NCI-H82 (cell line): ENCODE results near the gene EEFSEC.

Experiments used
- DNase-seq: peaks from one replicate; lab custom pipeline; 2025; lab: John Stamatoyannopoulos, UW

The EEFSEC gene

DNA sequence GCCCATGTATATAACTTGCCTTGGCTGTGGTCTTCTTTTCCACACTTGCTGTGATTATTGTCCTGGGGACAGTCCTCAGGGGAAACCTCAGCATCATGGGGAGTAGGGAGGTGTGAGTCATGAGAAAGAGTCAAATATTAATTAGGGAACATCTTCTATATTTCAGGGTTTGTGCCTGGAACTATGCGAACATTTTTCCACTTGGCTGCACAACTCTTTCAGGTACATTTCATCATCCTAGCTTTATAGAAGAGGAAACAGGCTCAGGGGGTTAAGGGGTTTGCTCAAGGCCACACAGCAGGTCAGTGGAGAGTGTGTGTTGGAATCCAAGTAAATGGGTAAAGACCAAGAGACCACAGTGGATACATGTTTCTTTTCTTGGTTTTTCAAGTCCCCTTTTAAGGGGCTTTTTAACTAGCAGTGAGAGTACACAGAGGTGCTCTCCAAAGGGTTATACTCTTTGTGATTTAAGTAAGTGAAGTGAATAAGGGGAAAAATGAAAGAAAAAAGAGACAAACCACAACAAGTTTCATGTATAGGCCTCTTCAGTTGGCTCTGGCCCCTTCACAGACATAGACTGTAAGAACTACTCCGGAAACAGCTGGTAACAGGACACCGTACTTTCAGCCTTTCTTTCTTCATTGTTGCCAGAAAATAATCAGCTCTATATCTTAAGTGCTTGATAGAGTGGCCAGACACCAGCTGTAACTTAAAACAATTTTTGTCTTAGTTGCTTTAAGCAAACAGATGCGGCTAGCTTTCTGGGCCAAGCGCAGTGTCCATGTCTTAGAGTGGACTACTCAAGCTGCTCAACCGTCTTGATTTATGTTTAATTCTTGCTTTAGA lies 64.6 kb downstream of the EEFSEC start:
- DNase-seq = no peak

DNA sequence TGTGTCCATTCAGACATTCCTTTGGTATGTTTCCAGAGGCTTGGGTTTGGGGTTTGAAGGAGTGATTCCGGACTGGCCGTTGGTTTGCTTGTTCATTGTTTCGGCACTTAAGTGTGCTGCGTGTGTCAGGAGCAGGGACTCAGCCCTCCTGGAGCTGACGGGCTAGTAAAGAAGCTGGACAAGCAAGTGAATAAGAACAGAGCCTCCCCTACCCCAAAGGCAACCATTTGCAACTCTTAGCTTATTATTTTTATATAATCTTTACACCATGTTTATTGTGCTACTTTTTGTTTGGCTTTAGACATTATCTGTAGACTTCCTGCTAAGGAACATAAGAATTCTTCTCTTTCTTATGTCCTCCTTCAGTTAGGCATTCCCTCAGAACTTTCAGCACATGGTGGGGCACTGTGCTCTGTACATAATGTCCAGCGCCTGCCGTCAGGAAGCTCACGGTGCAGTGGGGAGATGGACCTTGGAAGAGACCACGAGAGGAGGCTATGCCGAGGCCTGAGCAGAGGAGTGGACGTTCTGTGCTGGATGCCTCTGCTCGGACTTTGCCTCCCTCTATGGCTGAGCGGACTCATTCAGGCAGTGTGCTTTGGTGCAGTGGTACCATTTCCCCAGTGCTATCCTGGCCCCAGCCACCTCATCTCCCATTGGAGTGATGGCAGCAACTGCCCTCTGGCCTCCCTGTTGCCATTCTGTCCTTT lies 65.4 kb downstream of the EEFSEC start:
- no peak for DNase-seq

DNA sequence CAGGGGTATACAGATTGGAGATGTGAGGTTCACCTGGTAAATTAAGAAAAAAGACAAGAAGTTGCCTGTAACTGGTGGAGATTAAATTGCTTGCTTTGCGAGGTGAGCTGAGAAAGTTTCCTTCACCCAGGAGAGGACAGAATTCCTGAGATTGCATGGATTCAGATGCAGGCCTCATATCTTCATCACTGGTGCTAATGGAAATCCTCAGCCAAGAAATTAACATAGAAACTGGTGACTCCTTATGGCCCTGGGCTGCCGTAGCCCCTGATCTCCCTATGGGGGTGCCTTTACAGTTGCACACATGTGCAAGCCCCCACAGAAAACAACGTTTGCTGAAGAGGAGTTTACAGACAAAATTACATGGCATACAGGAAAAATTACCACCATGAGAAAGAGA lies 68.0 kb downstream of the EEFSEC start:
- no peak for DNase-seq

DNA sequence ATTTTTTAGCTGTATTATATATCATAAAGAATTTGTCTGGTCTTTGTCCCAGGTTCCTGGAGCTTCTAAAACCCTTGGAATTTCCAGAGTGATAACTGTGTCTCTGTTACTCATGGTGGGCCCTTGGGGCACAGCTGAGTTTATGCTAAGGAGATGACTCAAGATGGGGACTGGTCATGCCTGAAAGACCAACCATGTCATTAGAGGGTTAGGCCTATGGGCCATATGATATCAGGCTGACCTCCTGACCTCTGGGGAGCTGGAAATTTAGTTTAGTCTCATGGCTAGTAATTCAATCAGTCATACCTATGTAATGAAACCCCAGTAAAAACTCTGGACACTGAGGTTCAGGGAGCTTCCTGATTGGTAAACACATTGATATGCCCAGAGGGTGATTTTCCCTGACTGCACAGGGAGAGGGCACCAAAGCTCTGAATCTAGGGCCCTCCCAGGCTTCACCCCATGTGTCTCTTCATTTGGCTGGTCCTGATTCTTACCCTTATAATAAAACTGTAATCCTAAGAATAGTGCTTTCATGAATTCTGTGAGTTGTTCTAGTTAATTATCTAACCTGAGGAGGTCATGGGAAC lies 69.6 kb downstream of the EEFSEC start:
- no peak for DNase-seq

DNA sequence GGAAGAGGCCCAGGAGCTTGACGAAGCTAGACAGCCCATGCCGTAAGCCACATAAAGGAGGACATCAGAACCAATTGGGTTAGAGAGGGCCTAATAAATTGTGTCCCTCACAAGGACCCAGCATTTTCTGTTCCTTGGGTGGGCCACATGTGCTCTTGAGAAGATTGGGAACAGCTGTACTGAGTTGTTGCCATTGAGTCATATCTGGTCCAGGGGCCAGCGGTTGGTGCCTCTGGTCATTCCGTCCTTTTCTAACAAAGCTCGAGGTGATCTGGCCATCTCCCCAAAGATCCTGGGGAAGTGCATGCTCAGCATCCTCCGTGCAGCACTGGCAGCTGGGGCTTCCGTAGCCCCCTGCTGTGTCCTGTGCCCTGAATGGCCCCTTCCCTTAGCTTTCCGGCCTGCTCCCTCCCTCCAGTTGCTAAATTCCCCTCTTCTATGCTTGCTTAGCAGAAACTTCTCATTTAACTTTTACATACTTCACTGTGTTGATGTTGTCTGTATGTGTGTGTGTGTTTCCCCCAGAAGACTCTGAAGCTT lies 73.0 kb downstream of the EEFSEC start:
- DNase-seq = no peak

DNA sequence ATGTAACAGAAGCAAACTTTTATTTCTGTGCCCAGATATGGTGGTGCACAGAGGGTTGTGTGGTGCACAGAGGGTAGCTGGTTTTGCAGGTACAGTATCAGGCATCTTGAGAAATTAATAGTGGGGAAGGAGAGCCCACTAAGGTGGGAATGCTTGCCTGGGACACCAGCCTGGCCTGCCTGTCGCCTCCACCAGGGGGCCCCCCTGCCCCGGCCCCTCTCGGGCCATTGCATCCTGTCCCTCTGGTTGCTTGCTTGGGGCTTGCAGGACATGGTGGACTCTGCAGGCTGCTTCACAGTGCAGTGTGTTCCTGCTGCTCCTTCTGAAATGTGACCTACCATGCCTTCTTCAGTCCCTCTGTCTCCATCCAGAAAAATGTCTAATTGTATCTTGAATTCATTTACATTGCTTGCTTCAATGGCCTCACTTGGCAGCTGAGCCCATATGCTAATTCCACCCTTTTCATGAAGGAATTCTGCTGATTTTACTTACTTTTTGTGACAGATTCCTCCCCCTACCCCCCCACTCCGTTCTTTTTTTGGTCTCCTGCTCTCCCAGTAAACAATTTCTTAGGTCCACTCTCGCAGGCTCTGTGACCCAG lies 73.6 kb downstream of the EEFSEC start:
- peak; percentile 71 for DNase-seq

DNA sequence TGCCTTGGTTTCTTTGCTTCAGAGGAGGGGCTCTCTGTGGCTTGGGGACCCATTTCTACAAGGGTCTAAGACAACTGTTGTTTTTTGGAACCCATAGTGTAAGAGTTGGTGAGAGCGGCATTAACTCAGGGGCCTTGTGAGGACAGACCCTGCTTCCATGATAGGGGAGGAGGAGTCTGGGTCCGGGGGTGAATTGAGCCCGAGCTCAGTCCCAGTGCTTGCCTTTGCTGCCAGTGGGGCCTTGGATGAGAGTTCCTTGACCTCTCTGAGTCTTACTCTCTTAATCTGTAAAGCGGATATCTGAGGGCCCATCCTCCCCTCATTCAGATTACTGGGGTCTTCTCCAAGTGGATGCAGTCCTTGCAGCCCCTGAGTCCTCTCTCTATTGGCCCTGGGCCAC lies 74.2 kb downstream of the EEFSEC start:
- no peak for DNase-seq

DNA sequence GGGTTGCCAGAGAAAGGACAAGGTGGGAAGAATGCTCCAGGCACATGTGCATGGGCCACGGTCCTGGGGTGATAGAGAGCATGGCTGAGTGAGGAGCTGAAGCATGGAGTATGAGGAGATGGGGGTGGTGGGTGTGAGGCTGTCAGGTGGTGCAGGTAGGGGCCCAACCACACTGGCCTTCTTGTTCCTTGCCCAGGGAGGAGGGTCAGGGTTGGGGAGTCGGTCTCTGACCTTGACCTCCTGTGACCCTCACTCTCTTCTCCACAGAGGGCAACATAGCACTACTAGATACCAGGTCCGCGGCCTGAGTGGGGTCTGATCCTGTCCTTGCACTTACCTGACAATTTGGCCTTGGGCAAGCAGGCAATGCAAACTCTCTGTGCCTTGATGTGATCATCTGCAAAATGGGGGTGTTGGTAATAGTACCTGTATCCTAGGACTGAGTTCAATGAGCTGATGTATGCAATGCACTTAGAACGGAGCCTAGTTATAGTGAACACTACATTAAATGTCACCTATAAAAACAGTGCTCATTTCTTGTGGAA lies 75.2 kb downstream of the EEFSEC start:
- DNase-seq = no peak

DNA sequence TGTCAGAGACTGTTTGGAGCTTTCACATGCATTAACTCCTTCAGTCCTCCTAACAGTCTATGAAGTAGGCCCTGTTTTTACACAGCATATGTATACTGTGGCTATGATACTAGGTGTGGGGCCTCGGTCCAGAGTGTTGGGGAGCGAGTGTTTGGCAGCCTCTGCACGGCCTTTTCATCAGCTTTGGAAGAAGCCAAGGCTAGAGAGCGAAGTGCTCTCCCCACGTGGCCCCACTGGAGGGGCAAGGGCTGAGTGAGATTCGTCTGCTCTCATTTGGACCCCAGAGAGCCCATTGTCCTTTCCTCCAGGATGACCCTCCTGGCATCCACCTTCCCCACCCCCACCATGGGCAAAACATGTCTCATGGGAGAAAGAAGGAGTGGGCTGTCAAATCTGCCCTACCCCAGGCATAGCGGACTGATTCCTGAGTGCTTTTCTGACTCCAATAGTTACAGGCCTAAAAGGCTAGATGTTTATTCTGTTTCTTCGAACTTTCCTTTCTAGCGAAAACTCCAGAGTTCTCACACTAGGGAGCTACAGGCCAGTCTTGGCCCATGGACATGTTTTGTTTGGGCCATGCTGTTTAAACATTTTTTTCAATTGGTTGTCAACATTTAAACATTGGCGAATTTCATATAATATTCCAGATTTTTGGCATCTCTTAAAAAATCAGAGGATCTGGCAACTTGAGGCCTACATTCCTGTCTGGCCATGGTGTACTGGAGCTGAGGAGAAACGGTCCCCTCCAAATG lies 76.0 kb downstream of the EEFSEC start:
- no peak for DNase-seq

DNA sequence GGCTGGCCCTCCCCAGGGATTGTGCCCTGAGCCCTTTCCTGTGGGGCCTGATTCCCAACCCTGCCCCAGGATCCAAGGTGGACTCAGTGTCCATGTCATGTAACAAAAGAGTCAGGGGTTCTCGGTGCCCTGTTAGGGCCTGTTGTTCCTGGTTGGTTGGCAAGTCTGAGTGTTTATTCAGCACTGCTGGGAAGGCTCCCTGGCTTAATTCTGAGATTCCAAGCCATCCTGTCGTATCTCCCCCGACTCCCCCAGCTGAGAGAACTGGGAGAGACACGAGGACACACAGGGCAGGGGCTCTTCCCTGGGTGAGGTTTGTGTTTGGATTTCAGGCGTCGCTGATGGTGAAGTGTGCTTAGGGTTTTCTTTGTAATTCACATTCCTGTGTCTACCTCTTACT lies 78.3 kb downstream of the EEFSEC start:
- no peak for DNase-seq

DNA sequence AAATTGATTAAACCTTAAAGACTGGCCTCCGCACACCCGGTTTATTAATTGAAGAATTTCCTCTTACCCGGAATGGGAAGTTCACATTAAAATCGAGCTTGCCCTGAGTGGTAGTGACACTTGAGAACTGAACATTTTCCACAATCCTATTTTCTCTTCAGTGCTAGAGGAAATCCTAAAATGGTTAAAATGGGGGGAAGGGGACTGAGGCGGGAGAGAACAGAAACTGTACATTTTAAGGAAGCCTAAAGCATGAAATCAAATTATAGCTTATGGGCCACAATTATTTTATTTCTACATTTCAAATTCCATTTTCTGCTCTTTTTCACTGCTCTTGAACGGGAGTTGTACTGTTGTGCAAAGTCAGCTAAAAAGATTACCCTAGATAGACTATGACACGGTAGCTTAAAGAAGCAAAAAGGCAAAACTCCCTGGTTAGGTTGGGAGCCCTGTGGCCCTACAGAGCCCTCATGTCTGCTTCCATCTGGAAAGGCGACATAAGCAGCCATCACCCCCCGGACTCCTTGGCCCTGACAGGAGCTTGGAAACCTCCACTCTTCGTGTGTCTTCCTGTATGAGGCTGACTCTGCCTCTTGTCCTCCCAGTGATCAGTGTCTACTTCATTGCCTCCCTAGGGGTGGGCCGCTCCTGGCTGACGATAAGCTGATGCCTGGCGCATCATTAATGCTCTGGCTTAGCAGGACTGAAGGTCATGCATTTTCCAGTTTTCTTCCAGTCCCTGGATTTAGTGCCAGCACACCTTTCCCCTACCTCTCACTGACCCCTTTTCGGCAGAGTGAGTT lies 79.3 kb downstream of the EEFSEC start:
- peak; percentile 50 for DNase-seq

DNA sequence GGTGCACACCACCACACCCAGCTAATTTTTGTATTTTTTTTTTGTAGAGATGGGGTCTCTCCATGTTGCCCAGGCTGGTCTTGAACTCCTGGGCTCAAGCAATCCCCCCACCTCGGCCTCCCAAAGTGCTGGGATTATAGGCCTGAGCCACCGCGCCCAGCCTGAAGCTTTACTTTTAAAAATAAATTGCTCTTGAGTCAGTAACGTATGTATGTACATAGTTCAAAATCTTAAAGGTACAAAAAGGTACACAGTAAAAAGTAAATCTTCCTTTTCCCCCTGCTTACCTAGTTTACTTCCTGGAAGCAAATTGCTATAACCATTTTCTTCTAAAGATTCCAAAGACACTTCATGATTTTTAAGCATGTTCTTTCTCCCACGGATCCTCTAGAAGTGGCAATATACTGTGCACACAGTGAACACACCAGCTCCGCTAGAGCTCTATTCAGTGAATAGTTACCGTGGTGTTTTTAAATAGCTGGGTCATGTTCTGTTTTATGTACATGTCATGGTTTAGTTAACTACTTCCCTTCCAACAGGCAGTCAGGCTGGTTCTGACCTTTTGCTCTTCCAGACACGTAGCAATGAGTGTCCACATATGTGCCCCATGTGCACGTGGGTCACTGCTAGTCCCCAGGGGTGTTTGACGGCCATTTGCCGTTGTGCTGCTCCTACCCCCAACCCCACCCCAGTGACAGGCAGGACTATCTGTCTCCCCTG lies 82.1 kb downstream of the EEFSEC start:
- DNase-seq = no peak

DNA sequence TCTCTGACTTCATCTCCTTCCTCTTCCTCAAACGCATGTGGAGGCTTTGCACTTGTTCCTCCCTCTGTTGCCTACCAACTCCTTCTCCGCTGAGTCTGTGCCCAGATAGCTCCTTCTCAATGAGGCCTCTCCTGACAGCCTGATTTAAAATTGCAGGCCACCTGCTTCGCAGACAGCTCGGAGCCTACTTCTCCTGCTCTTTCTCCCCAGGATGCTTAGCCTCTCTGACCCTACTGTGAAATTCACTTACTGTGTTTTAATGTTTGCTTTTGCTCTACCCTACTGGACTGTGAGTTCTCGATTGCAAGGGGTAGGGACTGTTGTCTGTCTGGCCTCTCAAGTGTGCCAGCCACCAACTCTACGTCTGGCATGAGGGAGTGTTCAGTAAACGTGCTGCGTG lies 83.4 kb downstream of the EEFSEC start:
- DNase-seq = peak; percentile 43

DNA sequence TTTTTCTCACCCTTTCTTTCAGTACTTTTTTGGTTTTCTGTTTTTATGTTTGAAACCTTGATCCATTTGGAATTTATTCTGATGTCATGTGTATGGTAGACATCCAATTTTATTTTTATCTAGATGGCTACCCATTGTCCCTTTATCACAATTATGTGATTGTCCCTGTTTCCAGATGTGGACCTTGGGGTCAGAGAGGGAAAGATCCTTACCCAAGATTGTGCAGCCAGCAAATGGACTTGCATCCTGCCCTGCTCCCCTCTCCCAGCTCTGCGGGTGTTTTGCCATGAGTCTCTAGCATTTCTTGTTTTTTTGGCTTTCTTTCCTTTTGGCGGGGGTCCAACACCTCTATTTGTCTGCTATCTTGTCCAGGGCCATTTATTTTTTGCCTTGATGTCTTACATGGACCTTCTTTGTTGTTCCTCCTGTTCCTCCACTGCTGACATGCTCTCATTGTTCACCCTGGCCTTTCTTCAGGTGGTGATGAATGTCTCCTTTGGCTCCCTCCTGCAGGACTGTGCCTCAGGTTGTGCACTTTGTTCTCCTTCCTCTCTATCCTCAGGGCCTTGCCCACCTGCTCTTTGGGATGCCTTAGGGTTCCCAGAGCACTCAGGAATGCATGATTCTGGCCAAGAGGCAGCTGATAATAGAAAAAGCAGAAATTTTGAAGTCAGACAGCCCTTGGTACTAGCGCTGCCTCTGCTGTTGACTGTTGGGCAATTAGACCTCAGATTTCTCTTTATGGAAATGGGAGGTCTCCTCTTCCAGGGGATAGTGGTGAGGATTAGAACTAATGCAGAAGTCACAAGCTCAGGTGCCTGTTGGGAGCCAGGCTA lies 84.3 kb downstream of the EEFSEC start:
- DNase-seq = no peak

DNA sequence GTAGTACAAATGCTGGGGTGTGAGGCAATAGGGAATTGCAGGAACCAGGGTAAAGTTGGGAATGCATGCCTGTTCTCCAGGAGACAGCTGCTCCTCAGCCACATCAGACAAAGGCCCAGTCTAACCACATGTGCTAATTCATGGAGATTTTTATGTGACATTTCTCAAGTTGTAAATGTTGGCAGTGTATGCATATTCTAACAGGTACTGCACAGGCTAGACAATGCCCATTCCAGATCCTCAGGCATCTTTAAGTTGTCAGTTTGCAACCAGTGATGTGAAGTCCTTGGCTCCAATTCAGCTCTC lies 84.9 kb downstream of the EEFSEC start:
- DNase-seq = no peak

DNA sequence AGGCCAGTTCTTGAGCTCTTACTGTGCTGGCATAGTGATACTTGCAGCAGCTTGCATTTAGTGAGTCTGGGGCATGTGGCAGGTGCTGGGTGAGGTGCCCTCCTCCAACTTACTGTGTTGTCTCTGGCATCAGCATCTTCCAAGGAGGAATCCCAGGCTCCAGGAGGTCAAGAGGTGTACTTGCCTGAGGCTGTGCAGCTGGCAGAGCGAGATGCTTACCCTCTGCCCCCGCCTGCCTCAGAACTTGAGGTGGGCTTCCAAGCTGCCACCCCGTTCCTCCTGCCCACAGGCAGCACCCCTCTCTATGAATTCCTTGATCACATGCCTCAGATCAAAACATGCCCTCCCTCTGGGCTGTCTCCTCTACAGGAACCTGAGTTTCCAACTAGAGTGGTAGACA lies 86.0 kb downstream of the EEFSEC start:
- no peak for DNase-seq

DNA sequence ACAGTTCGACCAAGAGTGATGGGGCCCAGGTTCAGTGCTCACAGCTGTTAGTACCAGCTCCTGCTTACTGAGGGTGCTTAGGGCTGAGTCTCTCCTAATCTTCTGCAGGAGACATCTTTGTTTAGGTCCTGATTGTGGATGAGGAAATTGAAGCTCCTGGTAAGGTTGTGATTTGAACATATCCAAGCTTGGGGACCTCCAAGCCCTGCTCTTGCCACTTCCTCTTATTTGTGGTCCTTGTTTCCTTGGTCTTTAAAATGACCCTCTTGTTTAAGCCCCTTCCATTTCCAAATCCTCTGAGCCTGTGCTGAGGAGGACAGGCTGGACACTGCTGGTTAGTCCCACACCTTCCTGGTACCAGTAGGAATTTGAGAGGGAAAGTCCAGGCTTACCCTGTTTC lies 87.0 kb downstream of the EEFSEC start:
- no peak for DNase-seq

DNA sequence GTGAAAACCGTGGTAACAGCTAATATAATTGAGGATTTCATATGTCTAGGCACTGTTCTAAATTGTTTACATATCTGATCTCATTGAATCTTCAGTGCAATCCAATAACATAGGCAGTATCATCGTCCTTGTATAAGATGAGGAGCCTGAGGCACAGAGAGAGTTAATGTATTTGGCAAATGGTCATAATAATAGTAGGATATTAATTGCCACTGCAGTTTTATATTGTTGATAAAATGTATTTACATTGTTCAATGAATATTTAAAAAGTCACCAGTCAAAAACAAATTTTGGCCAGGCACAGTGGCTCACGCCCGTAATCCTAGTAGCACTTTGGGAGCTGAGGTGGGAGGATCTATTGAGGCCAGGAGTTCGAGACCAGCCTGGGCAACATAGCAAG lies 88.5 kb downstream of the EEFSEC start:
- DNase-seq = no peak
